DOHH2 (cell line): ENCODE measurements around the gene ABLIM1.

ENCODE experiments used
- H3F3A ChIP-seq: fragments of 200-600 bp; sonication (generic), shearing (Covaris generic); 2 replicates; pipeline ENCODE4 v1.6.0; 2016; ENCODE audit warnings: antibody characterized with exemption, mild to moderate bottlenecking; ENCODE audit not compliant: control insufficient read depth, insufficient read depth
- H3K27ac ChIP-seq: fragments of 200-600 bp; sonication (generic); 2 replicates; pipeline ENCODE4 v1.5.1; 2014; ENCODE audit warnings: low read depth, mild to moderate bottlenecking, low read length, moderate library complexity
- H3K27me3 ChIP-seq: fragments of 200-600 bp; sonication (generic); 2 replicates; pipeline ENCODE4 v1.6.1; 2014; ENCODE audit warnings: mild to moderate bottlenecking, low read length, mixed read lengths; ENCODE audit not compliant: control insufficient read depth
- H3K36me3 ChIP-seq: fragments of 200-600 bp; sonication (generic); 2 replicates; pipeline ENCODE4 v1.6.1; 2014; ENCODE audit warnings: mild to moderate bottlenecking, low read length, moderate library complexity, mixed read lengths; ENCODE audit not compliant: control insufficient read depth
- H3K4me1 ChIP-seq: fragments of 200-600 bp; sonication (generic); 2 replicates; pipeline ENCODE4 v1.6.1; 2014; ENCODE audit warnings: mild to moderate bottlenecking, low read length, mixed read lengths; ENCODE audit not compliant: control insufficient read depth
- H3K4me2 ChIP-seq: fragments of 200-600 bp; sonication (generic); 2 replicates; pipeline ENCODE4 v1.6.0; 2014; ENCODE audit warnings: mild to moderate bottlenecking, low read length, moderate library complexity
- H3K4me3 ChIP-seq: fragments of 200-600 bp; sonication (generic); 2 replicates; pipeline ENCODE4 v1.5.1; 2014; ENCODE audit warnings: mild to moderate bottlenecking, low read length, mixed read lengths
- H3K79me2 ChIP-seq: fragments of 200-600 bp; sonication (generic); 2 replicates; pipeline ENCODE4 v1.6.1; 2014; ENCODE audit warnings: mild to moderate bottlenecking, low read length, mixed read lengths; ENCODE audit not compliant: control insufficient read depth
- H3K9me2 ChIP-seq: fragments of 200-600 bp; sonication (generic); replicated peaks from 2 replicates; pipeline ENCODE4 v1.6.1; 2014; ENCODE audit warnings: mild to moderate bottlenecking, low read length, mixed read lengths; ENCODE audit not compliant: control insufficient read depth
- H3K9me3 ChIP-seq: fragments of 200-600 bp; sonication (generic); 2 replicates; pipeline ENCODE4 v1.6.1; 2014; ENCODE audit warnings: antibody characterized with exemption, low read length, mixed read lengths; ENCODE audit not compliant: control insufficient read depth, insufficient read depth
- H4K20me1 ChIP-seq: fragments of 200-600 bp; sonication (generic); 2 replicates; pipeline ENCODE4 v1.6.0; 2014; ENCODE audit warnings: low read depth, mild to moderate bottlenecking, antibody characterized with exemption, low read length, moderate library complexity; ENCODE audit not compliant: control insufficient read depth, insufficient read depth
- EZH2phosphoT487 ChIP-seq: fragments of 200-600 bp; sonication (generic); IDR thresholded peaks from 2 replicates; pipeline ENCODE4 v1.6.1; 2017; ENCODE audit warnings: borderline replicate concordance, mild to moderate bottlenecking, antibody characterized with exemption, low read length, moderate library complexity, mixed read lengths
- TF ChIP-seq, protein P1 (sequence below): fragments of 200-600 bp; sonication (generic); IDR thresholded peaks from one replicate; pipeline ENCODE4 v1.5.1; 2014; ENCODE audit warnings: antibody characterized with exemption, mild to moderate bottlenecking, low read depth, low read length; ENCODE audit not compliant: poor library complexity, severe bottlenecking

Gene ABLIM1

DNA sequence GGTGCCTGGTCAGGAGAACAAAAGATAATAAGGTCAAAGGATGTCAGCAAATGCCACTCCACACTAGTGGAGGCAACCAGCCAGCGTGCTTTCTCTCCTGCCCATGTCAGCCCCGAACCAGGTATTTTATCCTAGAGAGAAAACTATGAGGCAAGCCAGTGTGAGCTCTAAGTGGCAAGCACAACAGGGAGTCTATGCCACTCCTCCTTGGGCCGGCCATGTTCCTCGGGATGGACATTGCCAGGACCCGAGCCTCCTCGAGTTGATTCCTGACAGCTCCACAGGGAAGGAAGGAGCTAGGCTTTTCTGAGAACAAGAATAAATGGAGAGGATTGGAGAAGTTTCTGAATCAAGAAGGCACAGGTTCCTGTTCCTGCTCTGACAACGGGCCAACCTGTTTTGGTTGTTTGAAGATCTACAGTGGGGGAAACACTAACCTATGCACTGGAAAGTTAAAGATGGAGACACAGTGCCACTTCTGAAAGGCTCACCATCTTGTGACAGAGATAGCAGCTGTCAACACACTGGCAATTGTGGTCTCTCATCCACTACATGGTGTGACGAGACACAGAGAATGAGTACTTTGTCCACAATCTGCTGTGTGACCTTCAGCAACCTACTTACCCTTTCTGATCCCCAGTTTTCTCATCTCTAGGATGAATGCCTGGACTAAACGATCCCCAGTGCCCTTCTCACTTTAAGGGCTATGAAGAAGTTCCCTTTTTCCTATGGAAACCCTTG lies 28.8 kb downstream of the ABLIM1 start:
- Histone ChIP-seq H3K9me3 (no peaks in the 10 kb centered on the region), H3K79me2 (no peaks in the 10 kb centered on the region), H3K27ac (no peak overlapping the region), H3K4me2 (no peak overlapping the region), H3K4me3 (no peak overlapping the region), H3K36me3 (no peaks in the 10 kb centered on the region), H3K4me1 (no peaks in the 10 kb centered on the region), H3K9me2 (no peaks in the 10 kb centered on the region), H3F3A (no peaks in the 10 kb centered on the region), H3K27me3 (peaks cover 44% of the 10 kb centered on the region), H4K20me1 (no peaks in the 10 kb centered on the region)
- TF ChIP-seq EZH2phosphoT487: no peak
- TF ChIP-seq, protein P1, sequence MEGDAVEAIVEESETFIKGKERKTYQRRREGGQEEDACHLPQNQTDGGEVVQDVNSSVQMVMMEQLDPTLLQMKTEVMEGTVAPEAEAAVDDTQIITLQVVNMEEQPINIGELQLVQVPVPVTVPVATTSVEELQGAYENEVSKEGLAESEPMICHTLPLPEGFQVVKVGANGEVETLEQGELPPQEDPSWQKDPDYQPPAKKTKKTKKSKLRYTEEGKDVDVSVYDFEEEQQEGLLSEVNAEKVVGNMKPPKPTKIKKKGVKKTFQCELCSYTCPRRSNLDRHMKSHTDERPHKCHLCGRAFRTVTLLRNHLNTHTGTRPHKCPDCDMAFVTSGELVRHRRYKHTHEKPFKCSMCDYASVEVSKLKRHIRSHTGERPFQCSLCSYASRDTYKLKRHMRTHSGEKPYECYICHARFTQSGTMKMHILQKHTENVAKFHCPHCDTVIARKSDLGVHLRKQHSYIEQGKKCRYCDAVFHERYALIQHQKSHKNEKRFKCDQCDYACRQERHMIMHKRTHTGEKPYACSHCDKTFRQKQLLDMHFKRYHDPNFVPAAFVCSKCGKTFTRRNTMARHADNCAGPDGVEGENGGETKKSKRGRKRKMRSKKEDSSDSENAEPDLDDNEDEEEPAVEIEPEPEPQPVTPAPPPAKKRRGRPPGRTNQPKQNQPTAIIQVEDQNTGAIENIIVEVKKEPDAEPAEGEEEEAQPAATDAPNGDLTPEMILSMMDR: no peak

DNA sequence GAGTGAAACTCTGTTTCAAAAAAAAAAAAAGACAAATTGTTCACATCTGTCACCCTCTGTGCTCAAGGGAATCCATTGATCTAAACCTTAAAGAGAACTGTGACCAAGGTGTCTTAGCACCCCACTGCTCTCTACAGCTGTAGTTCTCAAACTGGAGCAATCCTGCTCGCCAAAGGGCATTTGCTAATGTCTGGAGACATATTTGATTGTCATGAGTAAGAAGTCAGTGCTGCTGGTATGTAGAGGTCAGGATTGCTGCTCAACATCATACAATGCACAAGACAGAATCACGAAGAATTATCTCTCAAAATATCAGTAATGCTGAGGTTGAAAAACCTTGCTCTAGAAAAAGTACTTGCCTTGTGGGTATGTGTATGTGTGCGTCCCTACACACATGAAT lies 30.0 kb downstream of the ABLIM1 start:
- Histone ChIP-seq H3K9me2 (no peaks in the 10 kb centered on the region), H3K79me2 (no peaks in the 10 kb centered on the region), H3K9me3 (peaks cover 2% of the 10 kb centered on the region; the same call in 1 of the 2 replicates), H3F3A (no peaks in the 10 kb centered on the region), H3K4me1 (no peaks in the 10 kb centered on the region), H3K4me3 (no peak overlapping the region), H3K36me3 (no peaks in the 10 kb centered on the region), H3K27ac (no peak overlapping the region), H3K27me3 (peaks cover 41% of the 10 kb centered on the region), H3K4me2 (no peak overlapping the region), H4K20me1 (no peaks in the 10 kb centered on the region)
- TF ChIP-seq EZH2phosphoT487: no peak
- TF ChIP-seq, protein P1: no peak

GRCh38 chr10:114626841-114627240 lies 31.2 kb downstream of the ABLIM1 start:
- no peak overlapping the region for H3K4me3 ChIP-seq
- H4K20me1 ChIP-seq: no peaks in the 10 kb centered on the region
- H3K9me3 ChIP-seq: peaks cover 2% of the 10 kb centered on the region; the same call in 1 of the 2 replicates
- no peak for TF ChIP-seq EZH2phosphoT487
- TF ChIP-seq, protein P1: no peak
- no peak overlapping the region for H3K4me2 ChIP-seq
- H3K79me2 ChIP-seq: no peaks in the 10 kb centered on the region
- H3K27me3 ChIP-seq: peaks cover 29% of the 10 kb centered on the region
- H3F3A ChIP-seq: no peaks in the 10 kb centered on the region
- no peaks in the 10 kb centered on the region for H3K4me1 ChIP-seq
- H3K36me3 ChIP-seq: no peaks in the 10 kb centered on the region
- H3K27ac ChIP-seq: no peak overlapping the region
- no peaks in the 10 kb centered on the region for H3K9me2 ChIP-seq
